Calu3 (cell line): Measurements from ENCODE around the gene RPGRIP1L. TPM values are rescaled to one million over a fixed set of nuclear protein-coding genes. Genes with fewer than 3 reads are reported as not detected.

Source experiments
- BruUV-seq: library from RNA; stranded (reverse); fragments of 400-500 nt; replicated peaks from 2 replicates; lab custom pipeline; 2021; lab: Mats Ljungman, UMichigan
- CTCF ChIA-PET: fragments of 300-600 bp; sonication (Branson Sonifier 250); formaldehyde crosslinking; loops from one replicate; lab custom pipeline; 2022; ENCODE audit warnings: antibody characterized with exemption; lab: Charles Lee
- DNase-seq: peaks from one replicate; pipeline ENCODE4 v3.0.0; 2022
- H3K27ac Mint-ChIP-seq: one replicate; pipeline ENCODE4 v1.8.0; 2022; ENCODE audit warnings: mixed read lengths; ENCODE audit not compliant: unreplicated experiment
- H3K27me3 Mint-ChIP-seq: one replicate; pipeline ENCODE4 v1.8.0; 2022; ENCODE audit warnings: mixed read lengths; ENCODE audit not compliant: unreplicated experiment
- H3K36me3 Mint-ChIP-seq: one replicate; pipeline ENCODE4 v1.8.0; 2022; ENCODE audit warnings: mild to moderate bottlenecking, moderate library complexity, mixed read lengths; ENCODE audit not compliant: insufficient read depth, unreplicated experiment
- H3K4me1 Mint-ChIP-seq: one replicate; pipeline ENCODE4 v1.8.0; 2022; ENCODE audit warnings: mild to moderate bottlenecking, low read depth, mixed read lengths; ENCODE audit not compliant: unreplicated experiment
- H3K4me3 Mint-ChIP-seq: one replicate; pipeline ENCODE4 v1.8.0; 2022; ENCODE audit warnings: mild to moderate bottlenecking, low read depth, moderate library complexity, mixed read lengths; ENCODE audit not compliant: unreplicated experiment
- H3K9me3 Mint-ChIP-seq: one replicate; pipeline ENCODE4 v1.8.0; 2022; ENCODE audit warnings: low read depth, mixed read lengths; ENCODE audit not compliant: unreplicated experiment
- CTCF ChIP-seq: fragments of 200-600 bp; IDR thresholded peaks from one replicate; pipeline ENCODE4 v1.8.0; 2022; ENCODE audit warnings: antibody characterized with exemption; ENCODE audit not compliant: unreplicated experiment
- intact Hi-C: fragments of 100-400 bp; cut with micrococcal nuclease; formaldehyde crosslinking; loops from one replicate; pipeline ENCODE4 v1.10.0; 2022; ENCODE audit not compliant: unreplicated experiment
- total RNA-seq: library from RNA; stranded (reverse); gene quantifications from 2 replicates; pipeline ENCODE4 v1.2.3, GENCODE V29; 2022

The RPGRIP1L gene
- total RNA-seq, 1 experiment from 2014 or later: 16.6 TPM

- intact Hi-C loops: no loop called here
- no TSS peak for BruUV-seq
- Mint-ChIP-seq H3K27ac (no peak overlapping the region), H3K27me3 (no peaks in the 10 kb centered on the region), H3K4me3 (no peak overlapping the region), H3K36me3 (no peaks in the 10 kb centered on the region), H3K9me3 (no peaks in the 10 kb centered on the region), H3K4me1 (no peaks in the 10 kb centered on the region)
- DNase-seq: no peak
- CTCF ChIA-PET: no interaction called here
- TF ChIP-seq CTCF: no peak
Observed at GRCh38 chr16:53713403-53714204, 9.9 kb upstream of the RPGRIP1L start.

GRCh38 chr16:53712065-53712464 lies 8.4 kb upstream of the RPGRIP1L start:
- CTCF ChIA-PET: no interaction called here
- Mint-ChIP-seq H3K9me3 (no peaks in the 10 kb centered on the region), H3K27me3 (no peaks in the 10 kb centered on the region), H3K27ac (no peak overlapping the region), H3K36me3 (no peaks in the 10 kb centered on the region), H3K4me1 (no peaks in the 10 kb centered on the region), H3K4me3 (no peak overlapping the region)
- intact Hi-C loops: no loop called here
- no TSS peak for BruUV-seq
- TF ChIP-seq CTCF: no peak
- DNase-seq: no peak

- BruUV-seq: no TSS peak
- no peak overlapping the region for H3K4me3 Mint-ChIP-seq
Observed at GRCh38 chr16:53711390-53711789, 7.7 kb upstream of the RPGRIP1L start.

GRCh38 chr16:53708490-53708889 lies 4.8 kb upstream of the RPGRIP1L start:
- no peak for DNase-seq
- CTCF ChIA-PET: no interaction called here
- H3K27ac Mint-ChIP-seq: no peak overlapping the region
- H3K27me3 Mint-ChIP-seq: no peaks in the 10 kb centered on the region
- no TSS peak for BruUV-seq
- no peaks in the 10 kb centered on the region for H3K9me3 Mint-ChIP-seq
- H3K4me3 Mint-ChIP-seq: no peak overlapping the region
- intact Hi-C loops: loop anchor here (5.0 kb wide), 1 partner anchor 49 kb away; no protein-coding TSS in a partner anchor
- no peak for TF ChIP-seq CTCF
- peaks cover 11% of the 10 kb centered on the region for H3K4me1 Mint-ChIP-seq
- H3K36me3 Mint-ChIP-seq: peaks cover 11% of the 10 kb centered on the region

More at GRCh38 chr16:53711390-53711789, 7.7 kb upstream of the RPGRIP1L start:
- DNase-seq: no peak
- intact Hi-C loops: no loop called here
- no peaks in the 10 kb centered on the region for H3K4me1 Mint-ChIP-seq
- no peaks in the 10 kb centered on the region for H3K9me3 Mint-ChIP-seq
- no peaks in the 10 kb centered on the region for H3K27me3 Mint-ChIP-seq
- TF ChIP-seq CTCF: no peak
- H3K27ac Mint-ChIP-seq: no peak overlapping the region
- CTCF ChIA-PET: no interaction called here
- H3K36me3 Mint-ChIP-seq: no peaks in the 10 kb centered on the region
